ENCODE measurements around the gene VSTM5. TPM values are rescaled to one million over a fixed set of nuclear protein-coding genes. Genes with fewer than 3 reads are reported as not detected.

VSTM5 gene
- total and polyA plus RNA-seq, 4 donors: 0.05 TPM; not detected in 3

GRCh38 chr11:93783765-93784144, 66.7 kb downstream of the VSTM5 start:
- Histone ChIP-seq H3K27ac (ENCODE audit: low read depth in 1 of 2, low read length in 2 of 2) (peak overlapping the region; percentile 90 to 93), H3K27me3 (ENCODE audit: control insufficient read depth in 4 of 4, insufficient read depth in 4 of 4, low read length in 3 of 4) (no peaks in the 10 kb centered on the region), H3K9me3 (ENCODE audit: control insufficient read depth in 4 of 4, low read length in 3 of 4) (no peaks in the 10 kb centered on the region), H3K36me3 (ENCODE audit: control insufficient read depth in 4 of 4, insufficient read depth in 3 of 4, low read depth in 1 of 4, low read length in 3 of 4) (peaks cover 2 to 3% (median 2%) of the 10 kb centered on the region in 4 donors), H3K4me1 (ENCODE audit: control insufficient read depth in 4 of 4, insufficient read depth in 4 of 4, low read length in 3 of 4) (peaks cover 6 to 27% (median 17%) of the 10 kb centered on the region in 4 donors), H3K9ac (ENCODE audit: low read depth in 1 of 2, low read length in 2 of 2) (peak overlapping the region; percentile 42 to 83), H3K4me3 (ENCODE audit: low read depth in 1 of 3, low read length in 3 of 3) (peak overlapping the region; percentile 88 to 98 (median 91))
- WGBS: 2% methylated on average over 10 of the region's 10 CpGs
- TF ChIP-seq SP1 (IDR thresholded peaks at IDR 0.05) (no peak), RXRA (IDR thresholded peaks at IDR 0.05) (peak in 1 of 2 donors; percentile 7)
- DNase-seq (ENCODE audit: low spot score): peak; percentile 39

GRCh38 chr11:93783362-93783761, 67.1 kb downstream of the VSTM5 start:
- H3K9me3 ChIP-seq (ENCODE audit: control insufficient read depth in 4 of 4, low read length in 3 of 4): no peaks in the 10 kb centered on the region
- peak overlapping the region in 1 of 2 donors; percentile 83 for H3K9ac ChIP-seq (ENCODE audit: low read depth in 1 of 2, low read length in 2 of 2)
- no peak for TF ChIP-seq YY1 (IDR thresholded peaks at IDR 0.05)
- no peak for TF ChIP-seq FOXA2 (IDR thresholded peaks at IDR 0.05)
- TF ChIP-seq EGR1 (IDR thresholded peaks at IDR 0.05; ENCODE audit: low read depth in 2 of 2): no peak
- TF ChIP-seq FOXA1 (IDR thresholded peaks at IDR 0.05): no peak
- no peak for TF ChIP-seq CTCF (IDR thresholded peaks at IDR 0.05; ENCODE audit: low read depth, low read length, missing input control)
- no peak for TF ChIP-seq NR2F2 (IDR thresholded peaks at IDR 0.05)
- no peak for TF ChIP-seq HNF4G (IDR thresholded peaks at IDR 0.05)
- TF ChIP-seq GABPA (IDR thresholded peaks at IDR 0.05 in 1 of 2, conservative IDR thresholded peaks at IDR 0.05 in 1 of 2): no peak
- no peak for TF ChIP-seq HNF4A (conservative IDR thresholded peaks at IDR 0.05)
- TF ChIP-seq JUND (IDR thresholded peaks at IDR 0.05): no peak
- TF ChIP-seq RAD21 (IDR thresholded peaks at IDR 0.05): no peak
- TF ChIP-seq ATF3 (IDR thresholded peaks at IDR 0.05): no peak
- no peak for TF ChIP-seq REST (IDR thresholded peaks at IDR 0.05)
- TF ChIP-seq TAF1 (conservative IDR thresholded peaks at IDR 0.05): no peak
- TF ChIP-seq RXRA (IDR thresholded peaks at IDR 0.05): no peak
- no peak for TF ChIP-seq SP1 (IDR thresholded peaks at IDR 0.05)
- no peak for TF ChIP-seq MAX (IDR thresholded peaks at IDR 0.05)
- no peak for TF ChIP-seq ZBTB33 (IDR thresholded peaks at IDR 0.05)
- peaks cover 0 to 2% (median under 1%) of the 10 kb centered on the region in 4 donors for H3K36me3 ChIP-seq (ENCODE audit: control insufficient read depth in 4 of 4, insufficient read depth in 3 of 4, low read depth in 1 of 4, low read length in 3 of 4)
- no peaks in the 10 kb centered on the region for H3K27me3 ChIP-seq (ENCODE audit: control insufficient read depth in 4 of 4, insufficient read depth in 4 of 4, low read length in 3 of 4)
- DNase-seq (ENCODE audit: low spot score): no peak
- H3K4me3 ChIP-seq (ENCODE audit: low read depth in 1 of 3, low read length in 3 of 3): peak overlapping the region in 2 of 3 donors; percentile 88 to 91
- WGBS: 57% methylated on average over 7 of the region's 7 CpGs
- H3K4me1 ChIP-seq (ENCODE audit: control insufficient read depth in 4 of 4, insufficient read depth in 4 of 4, low read length in 3 of 4): peaks cover 6 to 27% (median 17%) of the 10 kb centered on the region in 4 donors
- H3K27ac ChIP-seq (ENCODE audit: low read depth in 1 of 2, low read length in 2 of 2): no peak overlapping the region
